Natural killer cell (primary cell): ENCODE measurements around the gene TSPAN18. TPM values are rescaled to one million over a fixed set of nuclear protein-coding genes. Genes with fewer than 3 reads are reported as not detected.

ENCODE experiments used
- ATAC-seq, 3 donors: fragments of 150-1000 bp in 2 of 3; fragments of 200-7000 bp in 1 of 3; cut with Tn5 transposase; 1 replicate in 1 of 3; 2 replicates in 2 of 3; pipeline ENCODE4 v1.10.0; 2021; ENCODE audit warnings: mild to moderate bottlenecking in 2 of 3, moderate library complexity in 2 of 3
- DNase-seq, 2 donors: peaks; one replicate each; pipeline versions ENCODE4 v3.0.0 to v3.0.0-alpha.2; 2013 to 2021; ENCODE audit warnings: mixed read lengths in 1 of 2
- H3K27ac ChIP-seq: one replicate; pipeline ENCODE4 v1.5.1; 2013; ENCODE audit warnings: mild to moderate bottlenecking, low read length
- H3K27me3 ChIP-seq: one replicate; pipeline ENCODE4 v1.6.1; 2013; ENCODE audit warnings: low read length; ENCODE audit not compliant: control insufficient read depth, insufficient read depth
- H3K36me3 ChIP-seq: one replicate; pipeline ENCODE4 v1.6.1; 2013; ENCODE audit warnings: low read length; ENCODE audit not compliant: control insufficient read depth, insufficient read depth
- H3K4me1 ChIP-seq: one replicate; pipeline ENCODE4 v1.6.1; 2013; ENCODE audit warnings: low read length; ENCODE audit not compliant: control insufficient read depth, insufficient read depth
- H3K4me3 ChIP-seq: one replicate; pipeline ENCODE4 v1.5.1; 2013; ENCODE audit warnings: low read length
- H3K9me3 ChIP-seq: one replicate; pipeline ENCODE4 v1.6.1; 2013; ENCODE audit warnings: low read length; ENCODE audit not compliant: control insufficient read depth, insufficient read depth
- H3K27ac Mint-ChIP-seq, 2 donors: one replicate each; pipeline ENCODE4 v1.8.0; 2022; ENCODE audit warnings: mild to moderate bottlenecking in 2 of 2, mixed read lengths in 2 of 2, moderate library complexity in 1 of 2
- H3K27me3 Mint-ChIP-seq, 2 donors: one replicate each; pipeline ENCODE4 v1.8.0; 2022; ENCODE audit warnings: low read depth in 2 of 2, mixed read lengths in 2 of 2
- H3K36me3 Mint-ChIP-seq: one replicate; pipeline ENCODE4 v1.8.0; 2022; ENCODE audit warnings: mixed read lengths
- H3K4me1 Mint-ChIP-seq, 2 donors: one replicate each; pipeline ENCODE4 v1.8.0; 2022; ENCODE audit warnings: mixed read lengths in 2 of 2
- H3K4me3 Mint-ChIP-seq: one replicate; pipeline ENCODE4 v1.8.0; 2022; ENCODE audit warnings: mild to moderate bottlenecking, moderate library complexity, mixed read lengths
- H3K9me3 Mint-ChIP-seq, 2 donors: one replicate each; pipeline ENCODE4 v1.8.0; 2022; ENCODE audit warnings: mixed read lengths in 2 of 2
- CTCF ChIP-seq: fragments of 200-600 bp; IDR thresholded peaks from one replicate; pipeline ENCODE4 v1.8.0; 2022; ENCODE audit warnings: antibody characterized with exemption
- WGBS: methylation state at CpG from one replicate; pipeline ENCODE4 v1.1.7; 2013; ENCODE audit warnings: missing lambda C conversion rate; ENCODE audit not compliant: insufficient coverage; 5-methylcytosine and 5-hydroxymethylcytosine counted together
- intact Hi-C: fragments of 100-400 bp; cut with micrococcal nuclease; formaldehyde crosslinking; loops from one replicate; pipeline ENCODE4 v1.14.2; 2022
- total RNA-seq, 4 donors: library from RNA; stranded (reverse); fragments of 120-200 nt in 1 of 4; gene quantifications; one replicate each; pipeline versions ENCODE4 v1.2.3 to v1.2.4, GENCODE V29; 2013 to 2022

The TSPAN18 gene
- total RNA-seq, 3 donors from 2014 or later (not counting 1 experiment from before 2014, with no cell fraction given) = 1.9 to 2.4 (median 2.3) TPM

- H3K4me1 ChIP-seq = no peaks in the 10 kb centered on the region
- no peaks in the 10 kb centered on the region for H3K27me3 ChIP-seq
- Mint-ChIP-seq H3K27me3 (peaks cover 31 to 83% of the 10 kb centered on the region in 2 donors), H3K4me3 (no peak overlapping the region), H3K27ac (no peak overlapping the region), H3K36me3 (no peaks in the 10 kb centered on the region), H3K9me3 (no peaks in the 10 kb centered on the region), H3K4me1 (no peaks in the 10 kb centered on the region)
- no peak overlapping the region for H3K4me3 ChIP-seq
- DNase-seq (no peak), ATAC-seq (no peak)
- intact Hi-C loops = no loop called here
- TF ChIP-seq CTCF = no peak
- no peaks in the 10 kb centered on the region for H3K36me3 ChIP-seq
- no CpG with 5 or more reads among the region's 1 CpG for WGBS
- no peaks in the 10 kb centered on the region for H3K9me3 ChIP-seq
- H3K27ac ChIP-seq = no peak overlapping the region
Observed at GRCh38 chr11:44837661-44838060, 110.9 kb downstream of the TSPAN18 start.

DNA sequence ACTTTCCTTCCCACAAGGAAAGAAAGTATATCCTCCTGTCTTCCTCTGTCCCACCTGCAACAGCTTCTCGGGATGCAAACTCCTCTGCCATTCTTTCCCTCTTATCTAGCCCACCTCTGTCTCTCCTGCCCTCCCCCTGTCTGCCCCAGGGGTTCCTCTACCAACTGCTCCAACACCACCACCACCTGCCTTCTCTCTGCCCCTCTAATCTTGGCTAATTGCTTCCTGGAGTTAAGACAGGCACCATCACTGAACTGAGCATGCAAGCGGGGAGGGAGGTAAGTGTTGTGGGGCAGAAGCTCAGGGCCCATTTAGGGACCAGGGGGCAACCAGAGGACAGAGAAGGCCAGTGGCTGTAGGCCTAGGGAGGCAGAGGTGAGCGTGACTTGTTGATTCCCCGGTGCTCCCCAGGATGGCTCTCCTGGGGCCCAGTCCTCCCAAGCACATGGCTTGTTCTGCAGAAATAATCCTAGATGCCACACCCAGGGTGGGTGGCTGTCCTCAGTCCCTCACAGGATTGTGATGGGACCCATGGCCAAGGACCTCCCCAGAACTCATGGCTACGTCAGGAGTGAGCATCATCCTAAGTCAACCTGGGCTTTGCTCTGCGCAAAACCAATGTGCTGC lies 112.8 kb downstream of the TSPAN18 start:
- no peaks in the 10 kb centered on the region for H3K27me3 ChIP-seq
- Mint-ChIP-seq H3K36me3 (peaks cover 5% of the 10 kb centered on the region), H3K4me3 (no peak overlapping the region), H3K27me3 (peaks cover 35 to 83% of the 10 kb centered on the region in 2 donors), H3K4me1 (no peaks in the 10 kb centered on the region), H3K27ac (no peak overlapping the region), H3K9me3 (peaks cover 0 to 3% of the 10 kb centered on the region in 2 donors)
- TF ChIP-seq CTCF = no peak
- WGBS = 91% methylated on average over 6 of the region's 6 CpGs
- DNase-seq = no peak
- H3K36me3 ChIP-seq = no peaks in the 10 kb centered on the region
- H3K4me3 ChIP-seq = no peak overlapping the region
- no peak for ATAC-seq
- intact Hi-C loops = no loop called here
- no peaks in the 10 kb centered on the region for H3K9me3 ChIP-seq
- no peak overlapping the region for H3K27ac ChIP-seq
- H3K4me1 ChIP-seq = no peaks in the 10 kb centered on the region

DNA sequence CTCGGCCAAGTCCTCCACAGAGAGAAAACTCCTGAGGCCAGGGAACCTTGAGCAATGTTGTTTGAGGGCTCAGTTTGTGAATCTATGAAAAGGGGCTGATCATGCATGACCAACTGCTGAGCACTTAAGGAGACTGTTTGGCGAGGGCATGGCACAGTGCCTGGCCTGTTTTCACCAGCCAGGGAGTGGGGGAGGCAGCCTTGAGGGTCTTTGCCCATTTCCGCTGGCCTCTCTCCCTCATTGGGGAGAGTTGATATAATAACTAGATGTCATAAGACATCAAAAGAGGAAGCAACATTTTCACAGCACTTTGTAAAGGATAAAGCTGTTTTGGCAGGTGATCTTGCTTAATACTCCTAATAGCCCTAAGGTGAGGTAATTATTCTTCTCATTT lies 113.3 kb downstream of the TSPAN18 start:
- peaks cover 0 to 3% of the 10 kb centered on the region in 2 donors for H3K9me3 Mint-ChIP-seq
- 89% methylated on average over 3 of the region's 3 CpGs for WGBS
- Histone ChIP-seq H3K36me3 (no peaks in the 10 kb centered on the region), H3K27ac (no peak overlapping the region), H3K4me3 (no peak overlapping the region), H3K27me3 (no peaks in the 10 kb centered on the region), H3K9me3 (no peaks in the 10 kb centered on the region), H3K4me1 (no peaks in the 10 kb centered on the region)
- intact Hi-C loops = no loop called here
- no peak overlapping the region for H3K27ac Mint-ChIP-seq
- ATAC-seq = no peak
- no peak for DNase-seq
- no peak overlapping the region for H3K4me3 Mint-ChIP-seq
- no peaks in the 10 kb centered on the region for H3K4me1 Mint-ChIP-seq
- no peak for TF ChIP-seq CTCF
- peaks cover 5% of the 10 kb centered on the region for H3K36me3 Mint-ChIP-seq
- H3K27me3 Mint-ChIP-seq = peaks cover 37 to 84% of the 10 kb centered on the region in 2 donors
